HG03045 (cell line): ENCODE measurements around the gene UQCRQ.

ENCODE experiments used
- ATAC-seq: cut with Tn5 transposase; IDR thresholded peaks from one replicate; pipeline ENCODE4 v1.9.1; 2021; ENCODE audit warnings: mild to moderate bottlenecking, moderate library complexity; ENCODE audit not compliant: unreplicated experiment

The UQCRQ gene

DNA sequence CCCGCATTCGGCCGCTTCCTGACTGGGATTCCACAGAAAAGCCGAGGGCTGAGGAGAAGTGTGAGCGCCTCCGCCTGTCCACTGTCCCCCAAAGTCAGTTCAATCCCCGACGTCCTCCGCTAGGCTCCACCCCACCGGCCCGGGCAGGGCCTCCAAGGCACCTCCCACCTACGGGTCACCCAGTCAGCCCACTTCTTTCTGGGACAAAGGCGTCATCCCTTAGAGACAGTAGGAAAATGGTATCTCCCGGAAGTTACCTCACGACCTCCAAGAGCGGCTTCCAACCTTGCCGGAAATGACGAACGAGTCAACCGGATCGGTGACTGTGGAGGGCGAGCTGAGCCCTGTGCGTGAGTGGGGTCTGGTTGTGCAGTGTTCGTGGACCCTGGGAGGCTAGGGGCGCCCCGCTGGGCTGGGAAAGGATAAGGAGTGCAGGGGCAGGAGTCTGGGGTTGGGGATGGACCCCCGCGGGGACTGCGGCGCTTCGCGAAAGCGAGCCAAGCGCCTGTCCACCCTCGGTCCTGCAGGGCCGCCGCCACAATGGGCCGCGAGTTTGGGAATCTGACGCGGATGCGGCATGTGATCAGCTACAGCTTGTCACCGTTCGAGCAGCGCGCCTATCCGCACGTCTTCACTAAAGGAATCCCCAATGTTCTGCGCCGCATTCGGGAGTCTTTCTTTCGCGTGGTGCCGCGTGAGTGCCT lies at the start of gene UQCRQ, which contains the start of gene GDF9:
Gene UQCRQ (plus strand): TSS at position 301 of the 704 bp plus-strand sequence. CDS start 240 bp downstream, at position 541.
Gene GDF9 (minus strand): TSS at position 128 of the 704 bp plus-strand sequence. CDS start 1,936 bp downstream, outside the sequence.
- peak; percentile 98 for ATAC-seq

DNA sequence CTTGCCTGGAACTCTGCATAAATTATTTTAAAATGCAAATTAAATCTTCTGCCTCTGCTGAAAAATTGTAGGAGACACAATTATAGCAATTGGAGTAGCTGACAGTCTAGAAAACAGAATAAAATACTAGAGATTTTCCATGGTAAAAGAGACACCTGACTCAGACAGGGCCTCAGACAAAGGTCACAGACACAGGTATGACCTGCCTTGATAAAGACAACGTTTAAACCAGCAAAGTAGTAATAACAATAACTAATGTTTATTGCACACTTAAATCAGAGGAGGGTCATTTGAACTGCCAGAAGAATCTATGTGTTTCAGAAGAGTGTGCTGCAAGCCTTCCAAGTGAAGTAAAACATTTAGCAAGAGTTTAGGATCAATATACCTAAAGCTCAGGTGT lies 49.4 kb upstream of the UQCRQ start:
- ATAC-seq: no peak

DNA sequence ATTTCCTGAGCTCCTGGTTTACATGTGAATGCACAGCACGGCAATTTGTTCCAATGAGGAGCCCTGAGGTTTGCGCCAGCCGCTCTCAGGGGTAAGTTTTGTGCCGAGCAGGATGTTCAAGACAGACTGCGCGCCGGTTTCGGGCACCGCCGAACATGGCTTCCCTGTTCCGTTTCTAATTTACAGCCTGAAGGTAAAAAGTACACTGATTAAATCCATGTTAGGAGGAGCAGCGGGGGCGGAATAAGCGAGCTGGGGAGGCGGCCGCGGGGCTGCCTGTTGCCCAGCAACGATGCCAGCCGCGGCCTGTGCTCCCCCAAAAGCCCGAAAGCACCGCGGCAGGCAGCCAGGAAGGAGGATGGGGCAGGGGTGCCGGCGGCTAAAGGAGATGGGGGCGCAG lies 47.0 kb upstream of the UQCRQ start:
- ATAC-seq: no peak

DNA sequence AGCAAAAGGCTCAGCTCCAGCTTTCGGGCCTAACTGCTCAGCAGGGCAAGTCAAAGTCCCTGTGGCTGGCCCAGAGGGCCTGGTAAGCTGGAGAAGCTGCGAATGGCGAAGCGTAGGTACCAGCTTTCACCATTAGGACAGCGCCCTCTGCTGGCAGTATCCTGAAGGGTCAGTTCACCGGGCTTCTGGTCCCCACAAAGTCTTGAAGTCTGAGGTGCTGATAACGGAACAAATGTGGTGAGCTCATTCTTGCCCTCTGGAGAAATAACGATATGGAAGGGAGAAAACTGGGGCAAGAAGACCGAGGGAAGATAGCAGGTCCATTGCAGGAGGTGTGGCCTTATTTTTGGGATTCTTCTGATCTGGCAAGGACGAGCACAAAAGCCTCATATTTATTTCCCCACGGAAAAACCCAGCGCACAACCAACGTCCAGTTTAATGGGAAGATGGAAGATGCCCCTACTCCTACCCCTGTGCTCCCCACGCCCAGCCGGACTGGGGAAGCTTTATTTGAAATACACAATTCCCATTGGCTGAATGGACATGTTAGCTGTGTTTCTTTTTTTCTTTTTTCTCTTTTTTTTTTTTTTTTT lies 46.2 kb upstream of the UQCRQ start:
- no peak for ATAC-seq

DNA sequence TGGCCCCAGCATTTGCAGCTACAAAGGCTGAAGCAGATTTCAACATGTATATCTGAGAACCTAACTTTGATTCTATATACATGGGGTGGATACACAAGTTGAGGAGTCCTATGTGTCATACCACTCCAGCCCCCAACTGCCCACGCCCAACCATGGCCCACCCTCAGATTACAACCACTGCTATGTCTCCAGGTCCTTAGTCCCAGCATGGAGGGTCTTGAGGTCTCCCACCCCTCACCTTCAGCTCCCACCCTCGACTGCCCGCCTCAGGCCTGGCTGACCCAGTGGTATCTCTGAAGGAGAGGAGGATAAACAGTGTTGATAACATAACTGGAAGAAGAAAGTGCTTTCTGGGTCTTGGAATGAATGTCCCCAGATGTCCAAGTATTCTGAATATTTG lies 45.1 kb upstream of the UQCRQ start:
- no peak for ATAC-seq

DNA sequence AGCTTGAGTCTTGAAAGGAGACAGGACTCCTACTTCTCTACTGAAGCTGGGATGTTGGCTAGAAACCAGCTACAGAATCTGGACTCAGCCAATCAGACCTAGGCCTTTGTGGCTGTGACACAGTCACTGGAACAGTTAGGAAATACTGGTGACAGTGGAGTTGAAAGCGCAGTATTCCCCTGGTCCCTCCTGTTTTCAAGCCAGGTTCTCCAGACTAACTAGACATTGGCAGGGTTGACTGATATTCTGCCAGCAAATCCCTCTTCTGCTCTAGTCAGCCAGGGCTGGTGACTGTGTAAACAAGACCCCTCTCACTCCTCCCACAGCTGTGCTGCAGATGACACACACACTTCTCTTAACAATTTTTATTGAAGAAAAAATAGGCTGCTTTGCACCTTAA lies 44.7 kb upstream of the UQCRQ start:
- no peak for ATAC-seq

DNA sequence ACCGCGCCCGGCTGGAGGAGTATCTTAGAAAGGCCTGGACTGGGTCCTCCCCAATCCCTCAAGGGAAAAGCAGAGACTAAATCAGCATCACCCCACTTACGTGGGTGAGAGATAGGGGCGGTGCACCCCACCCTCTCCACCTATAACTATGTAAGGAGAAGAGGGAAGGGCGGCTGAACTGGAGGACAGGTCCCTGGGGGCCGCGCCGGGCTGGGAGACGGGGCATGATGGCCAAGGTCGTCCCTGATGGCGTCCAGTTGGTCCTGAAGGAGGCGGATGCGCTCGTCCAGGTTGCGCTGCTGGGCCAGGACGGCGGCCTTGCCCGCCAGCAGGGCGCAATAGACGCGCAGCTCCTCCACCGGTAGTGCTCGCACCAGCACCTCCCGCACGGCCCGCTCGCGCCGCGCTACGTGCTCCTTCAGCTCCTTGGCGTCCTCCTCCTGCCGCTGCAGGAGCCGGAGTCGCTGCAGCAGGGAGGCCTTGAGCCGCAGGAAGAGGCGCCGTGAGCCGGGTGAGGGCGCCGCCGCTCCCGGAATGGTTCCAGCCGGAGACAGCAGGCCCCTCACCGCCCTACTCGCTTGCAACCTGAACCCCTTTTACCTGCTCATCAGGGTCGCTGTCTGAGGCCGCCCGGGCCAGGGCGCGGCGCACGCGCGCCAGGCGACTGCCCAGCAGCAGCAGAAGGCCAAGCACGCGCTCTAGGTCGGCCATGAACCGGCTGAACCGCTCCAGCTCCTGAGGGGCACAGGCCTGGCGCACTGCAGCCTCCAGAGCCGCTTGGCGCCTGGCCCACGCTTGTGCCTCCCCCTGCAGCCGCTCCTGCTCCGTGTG lies 43.6 kb upstream of the UQCRQ start:
- ATAC-seq: no peak

DNA sequence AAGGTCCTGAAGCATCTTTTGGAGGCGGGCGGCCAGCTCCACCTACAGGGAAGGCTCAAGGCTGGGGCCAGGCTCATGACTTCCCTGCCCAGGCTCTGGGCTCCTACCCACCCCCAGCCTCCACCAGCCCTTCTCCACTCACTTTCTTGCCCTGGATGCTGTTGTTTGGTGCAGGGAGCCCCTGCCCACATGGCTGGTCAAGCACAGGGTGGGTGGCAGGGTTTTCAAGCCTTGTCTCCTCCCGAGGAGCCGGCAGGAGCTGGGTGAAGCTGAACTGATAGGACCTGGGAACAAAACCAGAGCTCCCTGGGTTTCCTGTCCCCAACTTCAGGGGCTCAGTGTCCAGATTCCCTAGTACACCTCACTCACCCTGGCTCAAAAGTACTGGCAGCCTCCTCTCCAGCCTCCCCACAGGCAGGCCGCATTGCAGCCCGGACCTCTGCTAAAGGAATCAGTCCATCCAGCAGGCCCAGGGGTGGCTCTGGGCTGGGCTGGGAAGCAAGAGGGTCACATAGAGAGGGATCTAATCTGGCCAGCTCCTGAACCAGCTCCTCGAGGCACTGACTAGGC lies 42.9 kb upstream of the UQCRQ start:
- ATAC-seq: no peak

DNA sequence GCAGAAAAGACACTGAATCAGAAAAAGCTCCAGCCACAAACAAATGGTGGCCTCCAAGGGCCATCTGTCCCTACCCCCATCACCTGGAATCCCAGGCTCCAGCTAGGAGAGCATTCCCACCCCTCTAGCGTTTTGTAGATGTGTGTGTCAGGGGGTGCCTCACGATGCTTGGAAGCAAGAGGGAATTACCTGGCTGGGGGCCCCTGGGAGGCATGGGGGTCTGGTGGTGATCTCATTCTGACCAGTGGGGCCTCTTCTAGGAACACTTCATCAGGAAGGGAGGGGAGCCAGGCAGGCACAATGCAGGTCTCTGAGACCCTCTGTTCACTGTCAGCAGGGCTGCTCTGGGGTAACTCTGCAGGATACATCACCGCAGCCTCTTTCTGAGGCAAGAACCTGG lies 42.0 kb upstream of the UQCRQ start:
- ATAC-seq: no peak

DNA sequence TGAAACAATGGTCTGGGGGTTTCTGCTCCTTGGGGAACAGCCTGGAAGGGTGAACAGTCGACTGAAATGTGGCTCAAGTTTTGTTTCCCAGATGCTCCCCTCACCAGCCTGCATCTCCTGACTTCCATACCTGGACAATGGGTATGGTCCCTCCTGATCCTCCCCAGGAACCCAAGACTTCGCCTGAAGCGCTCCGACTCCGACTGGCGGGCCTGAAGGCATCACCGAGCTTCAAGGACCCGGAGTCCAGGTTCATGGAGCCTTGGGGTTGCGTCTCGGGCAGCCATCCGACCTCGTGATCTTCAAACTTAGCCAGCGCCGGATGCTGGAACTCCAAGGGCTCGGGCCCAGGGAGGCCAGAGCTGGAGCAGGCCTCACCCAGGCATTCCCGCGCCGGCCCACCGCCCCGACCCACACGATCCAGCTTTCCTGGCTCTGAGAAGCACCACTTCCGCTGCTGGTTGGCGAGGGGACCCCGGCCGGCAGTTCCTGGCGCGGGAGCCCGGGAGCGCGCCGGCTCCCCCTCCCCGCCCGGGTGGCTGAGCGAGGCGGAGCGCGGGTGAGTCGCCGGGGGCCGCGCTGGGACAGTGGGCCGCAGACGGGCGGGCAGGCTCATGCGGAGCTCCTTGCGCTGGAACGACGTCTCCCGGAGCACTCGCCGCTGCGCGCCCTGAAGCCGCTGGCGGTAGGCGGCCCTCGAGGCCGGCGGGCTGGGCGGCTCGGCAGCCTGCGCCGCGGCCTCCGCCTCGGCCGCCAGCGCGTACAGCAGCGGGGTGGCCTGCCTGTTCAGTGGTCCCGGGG lies 41.2 kb upstream of the UQCRQ start:
- no peak for ATAC-seq

DNA sequence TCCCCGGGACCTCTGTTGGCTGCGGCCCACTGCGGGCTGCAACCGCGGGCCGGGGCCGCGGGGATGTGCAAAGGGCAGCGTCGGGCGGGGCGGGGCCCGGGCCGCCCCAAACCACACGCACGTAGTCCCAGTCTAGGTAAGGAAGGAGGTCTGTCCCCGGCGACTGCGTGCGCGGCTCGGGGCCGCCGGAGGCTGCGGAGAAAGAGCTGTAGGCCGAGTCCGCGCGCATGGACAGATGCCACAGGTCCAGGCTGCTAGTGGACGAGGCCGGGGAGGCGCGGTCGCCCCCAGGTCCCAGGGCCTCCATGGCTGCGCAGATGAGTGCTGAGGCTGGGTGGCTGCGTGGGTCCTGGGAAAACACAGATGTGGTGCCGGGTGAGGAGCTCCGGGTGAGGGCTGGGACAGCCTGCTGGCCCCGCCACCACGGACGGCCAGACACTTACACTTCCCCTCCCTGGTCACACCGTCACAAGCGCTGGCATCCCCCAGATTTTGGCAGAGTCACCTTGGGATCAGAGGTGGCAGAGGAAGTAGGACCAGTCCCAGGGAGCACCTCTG lies 40.5 kb upstream of the UQCRQ start:
- no peak for ATAC-seq

DNA sequence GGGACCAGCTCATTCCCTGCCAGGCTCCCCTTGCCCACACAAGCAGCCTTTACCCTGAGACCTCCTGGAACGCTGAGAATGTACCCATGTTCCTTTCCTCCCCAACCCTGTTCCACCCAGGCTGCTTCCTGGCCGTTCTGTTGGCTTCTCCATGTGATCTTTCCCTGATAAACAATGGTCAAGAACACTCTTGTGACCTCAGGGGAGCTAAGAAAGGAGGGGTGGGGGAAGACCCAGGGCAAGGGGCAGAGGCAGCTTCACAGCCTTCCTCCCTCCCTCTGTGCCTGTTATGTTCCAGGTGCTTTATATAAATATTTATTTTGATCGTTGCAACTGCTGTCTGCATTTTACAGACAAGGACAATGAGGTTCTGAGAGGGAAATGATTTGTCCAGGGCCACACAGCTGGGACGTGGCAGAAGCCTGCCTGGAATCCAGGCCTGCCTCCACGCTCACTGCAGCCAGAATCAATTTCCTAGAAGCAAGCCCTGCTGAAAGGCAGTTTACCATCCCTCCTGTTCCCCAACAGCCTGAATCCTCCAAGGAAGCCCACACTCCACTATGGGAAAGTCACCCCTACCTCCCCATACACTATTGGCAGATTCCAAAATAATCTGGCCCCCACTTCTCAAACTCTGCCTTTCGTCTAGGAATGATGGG lies 39.9 kb upstream of the UQCRQ start:
- no peak for ATAC-seq

DNA sequence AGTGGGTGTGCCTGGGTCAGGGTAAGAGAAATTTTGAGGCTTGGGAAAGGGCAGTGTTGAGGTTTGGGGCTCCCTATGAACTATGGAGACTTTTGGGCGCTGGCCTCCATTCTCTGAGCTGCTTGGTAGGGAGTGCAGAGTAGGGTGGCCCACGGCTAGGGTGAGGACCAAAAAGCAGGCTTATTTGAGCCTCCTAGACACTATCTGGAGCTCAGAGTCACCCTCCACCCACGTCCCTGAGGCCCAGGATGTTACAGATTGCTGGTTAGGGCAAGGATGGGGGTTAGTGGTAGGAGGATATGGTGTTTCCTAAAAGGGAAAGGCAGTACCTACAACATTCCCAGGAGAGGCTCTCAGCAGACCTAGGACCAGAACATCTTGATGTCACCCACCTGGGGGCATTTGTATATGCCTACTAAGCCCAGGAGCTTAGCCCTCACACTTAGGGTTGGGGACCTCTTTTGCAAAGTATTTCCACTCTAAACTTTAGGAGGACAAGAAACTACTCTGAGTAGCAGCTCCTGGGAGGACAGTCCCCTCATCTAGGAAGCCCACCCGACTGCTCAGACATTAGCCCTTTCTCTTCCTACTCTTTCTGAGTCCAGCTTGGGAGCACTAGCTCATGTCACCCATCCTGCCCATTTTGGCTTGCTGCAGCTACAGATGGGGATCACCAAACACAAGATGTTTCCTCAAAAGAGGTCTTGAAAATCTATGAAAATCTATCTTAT lies 38.3 kb upstream of the UQCRQ start:
- ATAC-seq: no peak

DNA sequence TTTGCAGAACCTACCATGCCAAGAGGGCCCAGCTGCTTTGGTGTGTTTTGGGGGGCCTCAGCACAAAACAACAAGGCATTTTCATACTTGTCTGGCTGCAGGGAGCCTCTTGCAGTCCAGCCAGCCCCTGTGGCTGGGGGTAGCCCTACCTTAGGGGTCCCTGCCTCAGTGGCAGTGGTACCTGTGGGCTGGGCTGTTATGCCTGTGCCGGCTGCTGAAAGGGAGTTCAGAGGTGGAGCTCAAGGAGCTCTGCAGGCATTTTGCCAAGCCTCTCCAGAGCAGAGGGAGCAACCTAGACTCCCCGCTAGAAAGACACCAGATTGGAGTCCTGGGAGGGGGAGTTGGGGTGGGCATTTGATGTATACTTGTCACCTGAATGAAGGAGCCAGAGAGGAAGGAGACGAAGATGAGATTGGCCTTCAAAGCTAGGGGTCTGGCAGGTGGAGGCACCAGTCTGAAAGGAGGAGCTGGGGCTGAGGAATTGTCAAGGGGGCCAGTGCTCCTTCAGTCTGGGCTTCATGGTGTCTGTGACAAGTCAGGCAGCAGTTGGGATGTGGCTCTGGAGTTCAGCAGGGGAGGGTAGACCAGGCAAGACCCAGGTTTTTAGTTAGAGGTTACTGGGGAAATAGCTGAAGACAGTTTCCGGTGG lies 37.5 kb upstream of the UQCRQ start:
- no peak for ATAC-seq

DNA sequence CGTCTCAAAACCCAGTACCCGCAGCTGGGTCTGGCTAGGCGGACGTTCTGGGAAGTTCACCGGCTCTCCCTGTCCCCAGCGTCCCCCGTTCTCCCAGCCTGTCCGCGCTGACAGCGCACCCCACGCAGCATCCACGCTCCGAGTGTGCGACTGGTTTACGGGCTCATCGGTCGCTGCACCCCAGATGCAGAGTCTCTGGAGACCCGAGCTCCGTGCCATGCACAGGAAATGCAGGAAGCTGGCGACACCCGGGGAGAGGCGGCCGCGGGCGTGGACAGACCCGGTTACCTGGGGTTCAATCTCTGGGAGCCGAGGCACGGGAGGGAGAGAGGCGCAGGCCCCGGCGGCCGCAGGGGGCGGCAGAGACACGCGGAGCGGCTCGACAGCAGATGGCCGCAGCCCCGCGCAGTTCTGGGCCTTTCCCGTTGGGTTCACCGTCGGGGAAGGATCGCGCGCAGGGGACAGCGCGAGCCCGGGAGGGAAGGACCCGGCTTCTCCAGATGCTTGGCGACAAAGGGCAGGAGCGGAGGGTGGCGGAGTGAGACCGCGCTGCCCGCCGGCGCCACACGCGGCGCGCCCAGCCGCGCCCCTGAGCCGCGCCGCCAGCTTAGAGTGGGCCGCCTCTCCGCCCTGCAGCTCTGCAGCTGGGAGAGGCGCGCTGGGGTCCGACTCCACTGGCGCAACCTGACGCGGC lies 36.6 kb upstream of the UQCRQ start:
- peak; percentile 73 for ATAC-seq

DNA sequence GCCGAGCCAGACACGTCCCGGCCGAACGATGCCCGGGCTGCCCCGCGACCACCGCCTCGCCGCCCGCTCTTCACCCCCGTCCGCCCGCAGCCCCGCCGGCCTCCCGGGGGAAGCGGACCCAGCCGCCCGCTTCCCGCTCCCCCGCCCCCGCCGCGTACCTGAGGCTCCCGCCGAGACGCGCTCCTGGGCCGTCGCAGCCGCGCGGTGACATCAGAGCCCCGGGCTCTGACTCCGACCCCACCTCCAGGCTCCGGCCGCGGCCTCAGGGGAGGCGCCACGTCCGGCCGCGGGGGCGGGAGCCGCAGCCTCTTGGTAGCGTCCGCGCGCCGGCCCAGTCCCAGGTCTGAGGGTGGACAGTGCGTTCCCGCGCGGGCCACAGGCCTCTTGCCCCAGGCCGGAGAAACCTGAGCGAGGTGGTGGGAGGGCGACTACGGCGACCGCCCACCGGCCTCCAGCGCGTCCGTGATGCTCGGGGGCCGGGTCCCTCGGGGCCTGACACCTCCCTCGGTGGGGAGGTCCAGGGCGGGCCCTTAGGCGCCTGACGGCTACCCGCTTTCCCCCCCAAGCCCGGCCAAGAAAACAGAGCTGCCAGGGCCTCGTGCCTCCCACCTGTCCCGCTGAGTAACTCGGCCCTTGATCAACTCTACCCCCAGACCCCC lies 35.9 kb upstream of the UQCRQ start, which contains the start of gene SHROOM1:
Gene SHROOM1 (minus strand): TSS at position 212 of the 659 bp plus-strand sequence. CDS start 4,507 bp downstream, outside the sequence.
- ATAC-seq: peak; percentile 80

DNA sequence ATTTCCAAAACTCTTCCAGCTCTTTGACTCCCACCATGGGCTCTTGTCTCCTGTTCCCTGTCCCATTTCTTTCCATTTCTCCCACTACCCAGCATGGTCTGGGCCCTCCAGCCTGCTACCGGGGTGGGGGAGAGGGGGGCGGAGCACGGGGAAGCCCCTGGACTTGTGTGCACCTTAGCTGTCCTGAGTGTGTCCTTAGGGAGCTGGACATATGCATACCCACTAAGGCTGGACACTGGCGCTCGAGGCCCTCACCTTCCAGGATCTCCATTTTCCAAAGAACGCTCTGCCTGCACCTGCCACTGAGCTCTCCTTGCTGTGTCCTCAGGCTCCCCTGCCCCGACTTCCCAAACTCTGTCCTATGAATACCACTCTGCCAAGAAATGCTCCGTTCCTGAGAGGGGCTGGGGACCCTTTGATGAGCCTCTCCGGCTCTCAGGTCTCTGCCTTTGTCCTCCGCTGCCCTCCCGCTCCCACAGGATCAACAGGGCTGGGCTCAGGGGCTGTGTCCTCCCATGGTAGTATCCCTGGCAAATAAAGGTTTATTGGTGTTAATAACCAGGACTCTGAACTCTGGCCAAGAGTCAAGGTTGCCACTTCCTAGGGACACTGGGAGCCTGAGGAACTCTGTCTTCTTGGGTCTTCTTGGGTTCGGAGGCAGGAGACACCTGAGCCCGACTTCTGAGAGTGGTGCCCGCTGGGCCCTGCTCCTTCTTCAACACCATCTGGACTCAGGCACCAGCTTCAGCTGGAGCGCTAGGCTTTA lies 35.2 kb upstream of the UQCRQ start:
- no peak for ATAC-seq
